ENCODE results near the gene MALAT1. TPM values are rescaled to one million over a fixed set of nuclear protein-coding genes. Genes with fewer than 3 reads are reported as not detected.

Gene MALAT1
- total and polyA plus RNA-seq, 11 donors: 1,047 to 9,662 (median 6,450) TPM

DNA sequence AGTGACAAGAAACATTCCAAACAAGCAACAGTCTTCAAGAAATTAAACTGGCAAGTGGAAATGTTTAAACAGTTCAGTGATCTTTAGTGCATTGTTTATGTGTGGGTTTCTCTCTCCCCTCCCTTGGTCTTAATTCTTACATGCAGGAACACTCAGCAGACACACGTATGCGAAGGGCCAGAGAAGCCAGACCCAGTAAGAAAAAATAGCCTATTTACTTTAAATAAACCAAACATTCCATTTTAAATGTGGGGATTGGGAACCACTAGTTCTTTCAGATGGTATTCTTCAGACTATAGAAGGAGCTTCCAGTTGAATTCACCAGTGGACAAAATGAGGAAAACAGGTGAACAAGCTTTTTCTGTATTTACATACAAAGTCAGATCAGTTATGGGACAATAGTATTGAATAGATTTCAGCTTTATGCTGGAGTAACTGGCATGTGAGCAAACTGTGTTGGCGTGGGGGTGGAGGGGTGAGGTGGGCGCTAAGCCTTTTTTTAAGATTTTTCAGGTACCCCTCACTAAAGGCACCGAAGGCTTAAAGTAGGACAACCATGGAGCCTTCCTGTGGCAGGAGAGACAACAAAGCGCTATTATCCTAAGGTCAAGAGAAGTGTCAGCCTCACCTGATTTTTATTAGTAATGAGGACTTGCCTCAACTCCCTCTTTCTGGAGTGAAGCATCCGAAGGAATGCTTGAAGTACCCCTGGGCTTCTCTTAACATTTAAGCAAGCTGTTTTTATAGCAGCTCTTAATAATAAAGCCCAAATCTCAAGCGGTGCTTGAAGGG is 6.0 kb downstream of the MALAT1 start:
- 4 to 7% (median 6%) methylated on average over 8 of the region's 8 CpGs for WGBS, 4 donors
- peak in 1 of 2 donors; percentile 41 for TF ChIP-seq POLR2A (IDR thresholded peaks at IDR 0.05)
- TF ChIP-seq, protein P1, sequence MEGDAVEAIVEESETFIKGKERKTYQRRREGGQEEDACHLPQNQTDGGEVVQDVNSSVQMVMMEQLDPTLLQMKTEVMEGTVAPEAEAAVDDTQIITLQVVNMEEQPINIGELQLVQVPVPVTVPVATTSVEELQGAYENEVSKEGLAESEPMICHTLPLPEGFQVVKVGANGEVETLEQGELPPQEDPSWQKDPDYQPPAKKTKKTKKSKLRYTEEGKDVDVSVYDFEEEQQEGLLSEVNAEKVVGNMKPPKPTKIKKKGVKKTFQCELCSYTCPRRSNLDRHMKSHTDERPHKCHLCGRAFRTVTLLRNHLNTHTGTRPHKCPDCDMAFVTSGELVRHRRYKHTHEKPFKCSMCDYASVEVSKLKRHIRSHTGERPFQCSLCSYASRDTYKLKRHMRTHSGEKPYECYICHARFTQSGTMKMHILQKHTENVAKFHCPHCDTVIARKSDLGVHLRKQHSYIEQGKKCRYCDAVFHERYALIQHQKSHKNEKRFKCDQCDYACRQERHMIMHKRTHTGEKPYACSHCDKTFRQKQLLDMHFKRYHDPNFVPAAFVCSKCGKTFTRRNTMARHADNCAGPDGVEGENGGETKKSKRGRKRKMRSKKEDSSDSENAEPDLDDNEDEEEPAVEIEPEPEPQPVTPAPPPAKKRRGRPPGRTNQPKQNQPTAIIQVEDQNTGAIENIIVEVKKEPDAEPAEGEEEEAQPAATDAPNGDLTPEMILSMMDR (IDR thresholded peaks at IDR 0.05): no peak
- Histone ChIP-seq H3K27ac (peak overlapping the region; percentile 5 to 100 (median 98)), H3K9me3 (no peaks in the 10 kb centered on the region), H3K27me3 (no peaks in the 10 kb centered on the region), H3K36me3 (peaks cover 15 to 69% (median 58%) of the 10 kb centered on the region in 9 donors), H3K4me1 (peaks cover 0 to 48% (median 24%) of the 10 kb centered on the region in 12 donors), H3K4me3 (peak overlapping the region; percentile 70 to 90 (median 81))
- peak in 1 of 5 donors; percentile 18 for DNase-seq
- no peak for ATAC-seq
- intact Hi-C loops (cut with DNase I): loop anchor here in 5 of 10 donors (5.0 kb wide), 2 partner anchors 33 to 88 kb away; no protein-coding TSS in a partner anchor

DNA sequence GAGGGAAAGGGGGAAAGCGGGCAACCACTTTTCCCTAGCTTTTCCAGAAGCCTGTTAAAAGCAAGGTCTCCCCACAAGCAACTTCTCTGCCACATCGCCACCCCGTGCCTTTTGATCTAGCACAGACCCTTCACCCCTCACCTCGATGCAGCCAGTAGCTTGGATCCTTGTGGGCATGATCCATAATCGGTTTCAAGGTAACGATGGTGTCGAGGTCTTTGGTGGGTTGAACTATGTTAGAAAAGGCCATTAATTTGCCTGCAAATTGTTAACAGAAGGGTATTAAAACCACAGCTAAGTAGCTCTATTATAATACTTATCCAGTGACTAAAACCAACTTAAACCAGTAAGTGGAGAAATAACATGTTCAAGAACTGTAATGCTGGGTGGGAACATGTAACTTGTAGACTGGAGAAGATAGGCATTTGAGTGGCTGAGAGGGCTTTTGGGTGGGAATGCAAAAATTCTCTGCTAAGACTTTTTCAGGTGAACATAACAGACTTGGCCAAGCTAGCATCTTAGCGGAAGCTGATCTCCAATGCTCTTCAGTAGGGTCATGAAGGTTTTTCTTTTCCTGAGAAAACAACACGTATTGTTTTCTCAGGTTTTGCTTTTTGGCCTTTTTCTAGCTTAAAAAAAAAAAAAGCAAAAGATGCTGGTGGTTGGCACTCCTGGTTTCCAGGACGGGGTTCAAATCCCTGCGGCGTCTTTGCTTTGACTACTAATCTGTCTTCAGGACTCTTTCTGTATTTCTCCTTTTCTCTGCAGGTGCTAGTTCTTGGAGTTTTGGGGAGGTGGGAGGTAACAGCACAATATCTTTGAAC is 6.8 kb downstream of the MALAT1 start:
- no peak for ATAC-seq
- intact Hi-C loops (cut with DNase I): loop anchor here in 6 of 10 donors (2.0 to 5.0 kb wide), 3 partner anchors 33 to 88 kb away; no protein-coding TSS in a partner anchor
- TF ChIP-seq, protein P1 (IDR thresholded peaks at IDR 0.05): no peak
- TF ChIP-seq POLR2A (IDR thresholded peaks at IDR 0.05): no peak
- DNase-seq: peak in 1 of 5 donors; percentile 19
- peak overlapping the region; percentile 70 to 90 (median 81) for H3K4me3 ChIP-seq
- no peaks in the 10 kb centered on the region for H3K27me3 ChIP-seq
- peaks cover 15 to 64% (median 58%) of the 10 kb centered on the region in 9 donors for H3K36me3 ChIP-seq
- peaks cover 0 to 54% (median 26%) of the 10 kb centered on the region in 12 donors for H3K4me1 ChIP-seq
- 10 to 15% (median 12%) methylated on average over 12 of the region's 12 CpGs for WGBS, 4 donors
- H3K9me3 ChIP-seq: no peaks in the 10 kb centered on the region
- peak overlapping the region; percentile 43 to 100 (median 98) for H3K27ac ChIP-seq

DNA sequence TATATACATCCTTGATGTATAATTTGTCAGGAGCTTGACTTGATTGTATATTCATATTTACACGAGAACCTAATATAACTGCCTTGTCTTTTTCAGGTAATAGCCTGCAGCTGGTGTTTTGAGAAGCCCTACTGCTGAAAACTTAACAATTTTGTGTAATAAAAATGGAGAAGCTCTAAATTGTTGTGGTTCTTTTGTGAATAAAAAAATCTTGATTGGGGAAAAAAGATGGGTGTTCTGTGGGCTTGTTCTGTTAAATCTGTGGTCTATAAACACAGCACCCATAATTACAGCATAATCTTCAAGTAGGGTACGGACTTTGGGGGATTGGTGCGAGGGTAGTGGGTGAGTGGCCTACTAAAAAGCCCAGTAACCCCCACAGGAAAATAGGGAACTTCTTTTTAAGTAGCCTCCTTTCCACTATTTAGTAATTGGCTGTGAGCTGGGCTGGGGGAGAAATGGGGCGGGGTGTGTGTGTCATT is 7.5 kb downstream of the MALAT1 start:
- Histone ChIP-seq H3K4me3 (peak overlapping the region in 11 of 12 donors; percentile 70 to 90 (median 81)), H3K4me1 (peaks cover 0 to 57% (median 26%) of the 10 kb centered on the region in 12 donors), H3K9me3 (no peaks in the 10 kb centered on the region), H3K27me3 (no peaks in the 10 kb centered on the region), H3K27ac (peak overlapping the region in 11 of 12 donors; percentile 49 to 100 (median 98)), H3K36me3 (peaks cover 15 to 57% (median 55%) of the 10 kb centered on the region in 9 donors)
- intact Hi-C loops (cut with DNase I): loop anchor here in 6 of 10 donors (2.0 to 5.0 kb wide), 3 partner anchors 34 to 89 kb away; no protein-coding TSS in a partner anchor
- DNase-seq (no peak), ATAC-seq (no peak)
- TF ChIP-seq, protein P1 (IDR thresholded peaks at IDR 0.05): no peak
- no peak for TF ChIP-seq POLR2A (IDR thresholded peaks at IDR 0.05)
- 31 to 35% (median 34%) methylated on average over 4 of the region's 4 CpGs for WGBS, 4 donors

Measured in heart left ventricle (tissue), 16 donors.